Left renal pelvis (tissue), 4 donors: ENCODE results near the gene DMRT2. TPM values are rescaled to one million over a fixed set of nuclear protein-coding genes. Genes with fewer than 3 reads are reported as not detected.

Experiments
- DNase-seq, 4 donors: peaks; one replicate each; pipeline ENCODE4 v3.0.0-alpha.2; 2013; ENCODE audit warnings: low read depth in 4 of 4, low spot score in 3 of 4
- polyA plus RNA-seq, 4 donors: library from polyadenylated mRNA; unstranded; fragments of 120-200 nt; gene quantifications; one replicate each; pipeline ENCODE4 v1.2.1, GENCODE V29; 2013; ENCODE audit not compliant: insufficient read length in 4 of 4

The DMRT2 gene
- polyA plus RNA-seq, 4 donors, result 1.8 to 5.9 (median 3.3) TPM

GRCh38 chr9:1086517-1086916, 36.4 kb downstream of the DMRT2 start:
- DNase-seq, result no peak

GRCh38 chr9:1087120-1087881, 37.1 kb downstream of the DMRT2 start:
- no peak for DNase-seq

GRCh38 chr9:1094749-1095148, 44.6 kb downstream of the DMRT2 start:
- DNase-seq, result no peak

GRCh38 chr9:1096155-1096964, 46.2 kb downstream of the DMRT2 start:
- DNase-seq, result no peak

- DNase-seq, result no peak
These were observed 48.4 kb downstream of the DMRT2 start for GRCh38 chr9:1098551-1098950.

- DNase-seq, result no peak
These were observed 50.0 kb downstream of the DMRT2 start for GRCh38 chr9:1100201-1100600.

- peak in 3 of 4 donors; percentile 14 to 36 (median 22) for DNase-seq
These were observed 50.8 kb downstream of the DMRT2 start for GRCh38 chr9:1100945-1101344.

GRCh38 chr9:1101846-1102641, 51.9 kb downstream of the DMRT2 start:
- DNase-seq, result no peak

GRCh38 chr9:1102642-1102970, 52.4 kb downstream of the DMRT2 start:
- no peak for DNase-seq

Other genes with a start within 250 kb of the DMRT2 start
- not detected for gene DMRT1, start 208.7 kb upstream of the DMRT2 start, polyA plus RNA-seq
- 1 to 10 TPM; 1.4 to 2.1 (median 1.7) TPM for gene DMRT3, start 73.7 kb upstream of the DMRT2 start, polyA plus RNA-seq